ENCODE data around the gene PRDM9.

Gene PRDM9

DNA sequence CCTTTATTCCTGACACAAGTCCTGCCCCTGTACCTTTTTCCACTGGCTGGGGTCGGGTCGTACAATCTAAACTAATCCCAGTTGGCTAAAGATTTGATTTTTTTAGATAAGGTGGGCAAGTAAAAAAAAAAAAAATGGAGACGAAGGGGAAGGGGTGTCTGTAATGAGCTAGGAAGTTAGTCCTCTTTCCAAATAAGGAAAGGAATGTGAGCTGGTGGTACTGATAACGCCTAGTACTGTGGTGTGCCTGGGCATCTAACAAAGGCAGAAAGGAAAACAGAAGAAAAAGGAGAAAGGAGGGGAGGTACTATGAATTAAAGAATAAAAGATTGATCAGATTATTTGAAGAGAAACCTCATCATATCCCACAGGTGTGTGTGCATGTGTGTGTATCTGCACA, 21.3 kb downstream of the PRDM9 start:
- DNase-seq, result no peak

DNA sequence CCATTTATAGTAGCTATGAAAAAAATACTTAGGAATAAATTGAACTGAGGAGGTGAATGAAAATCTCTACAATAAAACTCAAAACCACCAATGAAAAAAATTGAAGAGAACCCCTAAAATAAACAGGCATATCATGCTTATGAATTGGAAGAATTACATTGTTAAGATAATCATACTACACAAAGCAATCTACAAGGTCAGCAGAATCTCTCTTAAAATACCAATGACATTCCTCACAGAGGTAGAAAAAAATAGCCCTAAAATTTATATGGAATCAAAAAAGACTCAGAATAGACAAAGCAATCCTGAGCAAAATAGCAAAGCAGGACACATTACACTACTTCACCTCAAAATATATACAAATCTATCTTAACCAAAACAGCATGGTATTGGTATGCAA, 23.2 kb downstream of the PRDM9 start:
- no peak for DNase-seq

DNA sequence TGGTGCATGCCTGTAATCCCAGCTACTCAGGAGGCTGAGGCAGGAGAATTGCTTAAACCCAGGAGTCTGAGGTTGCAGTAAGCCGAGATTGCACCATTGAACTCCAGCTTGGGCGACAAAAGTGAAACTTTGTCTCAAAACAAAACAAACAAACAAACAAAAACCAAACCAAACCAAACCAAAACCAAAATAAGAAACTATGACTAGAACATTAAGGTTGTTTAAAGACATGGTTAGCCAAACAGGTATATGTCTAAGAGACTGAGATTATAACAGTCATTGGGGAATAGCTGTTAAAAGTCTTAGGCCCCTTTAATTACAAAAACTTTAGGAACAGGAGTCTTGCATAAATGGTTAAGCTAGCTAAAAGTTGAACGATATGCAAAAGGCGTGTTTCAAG, 63.6 kb downstream of the PRDM9 start:
- no peak for DNase-seq

All from SHP77 treated with DMSO at 0.1 percent for 48 hours (cell line).